CD4-positive, alpha-beta memory T cell (primary cell): ENCODE data around the gene COL16A1. TPM values are rescaled to one million over a fixed set of nuclear protein-coding genes. Genes with fewer than 3 reads are reported as not detected.
A peak's percentile ranks its signal among the peaks of the same experiment; 100 is the strongest.

Source experiments
- CTCF ChIA-PET: fragments of 350-600 bp; sonication (Branson Sonifier 250); formaldehyde crosslinking; loops from one replicate; lab custom pipeline; 2021; ENCODE audit warnings: inconsistent platforms; ENCODE audit not compliant: partially characterized antibody; lab: Charles Lee
- POLR2A ChIA-PET: fragments of 350-600 bp; sonication (Branson Sonifier 250); formaldehyde crosslinking; loops from one replicate; lab custom pipeline; 2021; ENCODE audit not compliant: partially characterized antibody; lab: Charles Lee
- DNase-seq, 5 donors: peaks; one replicate each; pipeline versions ENCODE4 v3.0.0 to v3.0.0-alpha.2; 2020 to 2022; ENCODE audit warnings: mixed read lengths in 1 of 5
- H3K27ac ChIP-seq: one replicate; pipeline ENCODE4 v1.7.0; 2013; ENCODE audit warnings: low read depth, low read length
- H3K27me3 ChIP-seq: 2 replicates; pipeline ENCODE4 v1.7.0; 2013; ENCODE audit warnings: mild to moderate bottlenecking, low read length, moderate library complexity; ENCODE audit not compliant: insufficient read depth
- H3K36me3 ChIP-seq: 2 replicates; pipeline ENCODE4 v1.7.0; 2013; ENCODE audit warnings: mild to moderate bottlenecking, low read length, moderate library complexity; ENCODE audit not compliant: insufficient read depth
- H3K4me1 ChIP-seq: 2 replicates; pipeline ENCODE4 v1.7.0; 2013; ENCODE audit warnings: mild to moderate bottlenecking, low read length, moderate library complexity; ENCODE audit not compliant: insufficient read depth
- H3K4me3 ChIP-seq, 2 donors: one replicate each; pipeline ENCODE4 v1.7.0; 2013; ENCODE audit warnings: low read length in 2 of 2, mild to moderate bottlenecking in 1 of 2
- H3K9me3 ChIP-seq, 2 donors: one replicate each; pipeline ENCODE4 v1.7.0; 2013; ENCODE audit warnings: low read length in 2 of 2, control low read depth in 1 of 2; ENCODE audit not compliant: control insufficient read depth in 1 of 2
- H3K27ac Mint-ChIP-seq, 7 donors: one replicate each; pipeline ENCODE4 v1.8.0; 2020 to 2021; ENCODE audit warnings: mixed read lengths in 7 of 7, mild to moderate bottlenecking in 6 of 7, inconsistent platforms in 3 of 7, moderate library complexity in 3 of 7
- H3K27me3 Mint-ChIP-seq, 2 donors: one replicate each; pipeline ENCODE4 v1.8.0; 2020 to 2021; ENCODE audit warnings: mixed read lengths in 2 of 2
- H3K36me3 Mint-ChIP-seq, 2 donors: one replicate each; pipeline ENCODE4 v1.8.0; 2020 to 2021; ENCODE audit warnings: mixed read lengths in 2 of 2, inconsistent platforms in 1 of 2, mild to moderate bottlenecking in 1 of 2
- H3K4me1 Mint-ChIP-seq, 4 donors: one replicate each; pipeline ENCODE4 v1.8.0; 2020 to 2021; ENCODE audit warnings: mixed read lengths in 4 of 4, mild to moderate bottlenecking in 1 of 4
- H3K4me3 Mint-ChIP-seq, 8 donors: one replicate each; pipeline ENCODE4 v1.8.0; 2020 to 2021; ENCODE audit warnings: mixed read lengths in 8 of 8, mild to moderate bottlenecking in 7 of 8, moderate library complexity in 6 of 8, inconsistent platforms in 3 of 8
- H3K9me3 Mint-ChIP-seq, 8 donors: one replicate each; pipeline ENCODE4 v1.8.0; 2020 to 2021; ENCODE audit warnings: mixed read lengths in 8 of 8, mild to moderate bottlenecking in 5 of 8, inconsistent platforms in 3 of 8, moderate library complexity in 1 of 8
- intact Hi-C: fragments of 100-400 bp; cut with micrococcal nuclease; formaldehyde crosslinking; loops from one replicate; pipeline ENCODE4 v1.15.1; 2023
- polyA plus RNA-seq, 2 donors: library from polyadenylated mRNA; unstranded; fragments of 300-500 nt; fragmentation: Illumina TruSeq; gene quantifications; one replicate each; pipeline ENCODE4 v1.2.3, GENCODE V29; 2021
- total RNA-seq, 2 experiments: library from RNA; stranded (reverse); gene quantifications; one replicate each; pipeline ENCODE4 v1.2.3, GENCODE V29; 2021

The COL16A1 gene
- total and polyA plus RNA-seq, 4 experiments from 2014 or later, result not detected

DNA sequence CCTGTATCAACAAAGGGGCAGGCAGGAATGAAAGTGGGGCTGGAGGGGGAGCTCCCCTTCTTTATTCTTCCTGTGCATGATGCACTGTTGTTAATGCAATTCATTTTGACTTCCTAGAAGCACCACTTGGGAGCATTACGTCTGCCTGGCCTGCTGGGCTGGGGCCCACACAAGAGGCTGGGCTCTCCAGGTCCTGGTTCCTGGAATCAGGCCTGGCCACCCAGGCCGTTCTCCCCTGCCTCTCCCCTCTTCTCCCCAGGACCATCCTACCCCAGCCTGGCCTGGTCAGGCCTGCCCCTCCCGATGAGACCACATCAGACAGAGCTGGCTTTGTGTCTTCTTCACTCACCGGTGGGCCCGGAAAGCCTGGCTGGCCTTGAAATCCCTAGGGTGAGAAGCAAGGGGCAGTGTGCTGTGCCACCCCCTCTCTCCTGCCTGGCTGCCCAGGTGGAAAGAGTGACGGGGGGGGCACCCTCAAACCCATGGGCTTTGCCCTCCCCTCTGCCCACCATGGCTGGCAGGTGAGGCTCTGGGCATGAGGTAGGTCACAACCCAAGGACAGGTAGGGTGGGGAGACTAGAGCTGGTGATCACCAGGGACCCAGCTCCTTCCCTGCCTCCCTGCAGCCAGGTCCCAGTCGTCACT is 38.5 kb downstream of the COL16A1 start:
- intact Hi-C loops, result no loop called here
- no peaks in the 10 kb centered on the region for H3K36me3 ChIP-seq
- H3K27ac Mint-ChIP-seq, result no peak overlapping the region
- H3K4me1 ChIP-seq, result peaks cover 6% of the 10 kb centered on the region
- no peaks in the 10 kb centered on the region for H3K27me3 ChIP-seq
- H3K9me3 ChIP-seq, result no peaks in the 10 kb centered on the region
- no peak overlapping the region for H3K4me3 ChIP-seq
- peak in 1 of 5 donors; percentile 25 for DNase-seq
- H3K4me1 Mint-ChIP-seq, result peaks cover 5 to 12% (median 10%) of the 10 kb centered on the region in 4 donors
- no peak overlapping the region for H3K27ac ChIP-seq
- H3K27me3 Mint-ChIP-seq, result peaks cover 15 to 19% of the 10 kb centered on the region in 2 donors
- CTCF ChIA-PET, result interaction anchor here (0.6 to 7.5 kb wide), 13 partner anchors 9 to 442 kb away, joined by 3 to 126 read pairs (median 3); partner anchors contain the start of gene KPNA6
- H3K9me3 Mint-ChIP-seq, result peaks cover 0 to 1% (median 0%) of the 10 kb centered on the region in 8 donors
- no peaks in the 10 kb centered on the region for H3K36me3 Mint-ChIP-seq
- no peak overlapping the region for H3K4me3 Mint-ChIP-seq
- POLR2A ChIA-PET, result interaction anchor here (1.8 kb wide), 1 partner anchor 123 kb away, joined by 7 read pairs; no protein-coding TSS in a partner anchor

GRCh38 chr1:31664528-31664927 is 39.3 kb downstream of the COL16A1 start:
- H3K27ac Mint-ChIP-seq, result no peak overlapping the region
- ChIA-PET POLR2A (interaction anchor here (1.8 kb wide), 1 partner anchor 124 kb away, joined by 7 read pairs; no protein-coding TSS in a partner anchor), CTCF (interaction anchor here (0.7 to 7.5 kb wide), 11 partner anchors 10 to 443 kb away, joined by 3 to 126 read pairs (median 3); partner anchors contain the start of gene KPNA6)
- Histone ChIP-seq H3K4me3 (no peak overlapping the region), H3K36me3 (no peaks in the 10 kb centered on the region), H3K27me3 (no peaks in the 10 kb centered on the region), H3K4me1 (no peaks in the 10 kb centered on the region), H3K9me3 (no peaks in the 10 kb centered on the region), H3K27ac (no peak overlapping the region)
- peaks cover 10 to 13% of the 10 kb centered on the region in 2 donors for H3K27me3 Mint-ChIP-seq
- no peak overlapping the region for H3K4me3 Mint-ChIP-seq
- no peaks in the 10 kb centered on the region for H3K36me3 Mint-ChIP-seq
- peak in 1 of 5 donors; percentile 31 for DNase-seq
- intact Hi-C loops, result loop anchor here (1.0 to 5.0 kb wide), 3 partner anchors 125 to 748 kb away; no protein-coding TSS in a partner anchor
- H3K4me1 Mint-ChIP-seq, result peaks cover 0 to 3% (median 2%) of the 10 kb centered on the region in 4 donors
- peaks cover 0 to under 1% (median 0%) of the 10 kb centered on the region in 8 donors for H3K9me3 Mint-ChIP-seq

- no peaks in the 10 kb centered on the region for H3K27me3 ChIP-seq
- intact Hi-C loops, result loop anchor here (1.0 to 5.0 kb wide), 4 partner anchors 41 to 748 kb away; no protein-coding TSS in a partner anchor
- no peak overlapping the region for H3K4me3 ChIP-seq
- H3K9me3 ChIP-seq, result no peaks in the 10 kb centered on the region
- H3K27ac ChIP-seq, result no peak overlapping the region
- no peaks in the 10 kb centered on the region for H3K4me1 Mint-ChIP-seq
- H3K9me3 Mint-ChIP-seq, result no peaks in the 10 kb centered on the region
- H3K27ac Mint-ChIP-seq, result no peak overlapping the region
- ChIA-PET POLR2A (no interaction called here), CTCF (interaction anchor here (0.6 to 7.5 kb wide), 16 partner anchors 11 to 489 kb away, joined by 3 to 126 read pairs (median 3); partner anchors contain the start of gene KPNA6)
- no peaks in the 10 kb centered on the region for H3K36me3 Mint-ChIP-seq
- no peaks in the 10 kb centered on the region for H3K36me3 ChIP-seq
- H3K4me3 Mint-ChIP-seq, result no peak overlapping the region
- peaks cover 4 to 7% of the 10 kb centered on the region in 2 donors for H3K27me3 Mint-ChIP-seq
- peak; percentile 36 to 56 (median 39) for DNase-seq
- H3K4me1 ChIP-seq, result no peaks in the 10 kb centered on the region
Measured at GRCh38 chr1:31663622-31664452, 40.0 kb downstream of the COL16A1 start.

DNA sequence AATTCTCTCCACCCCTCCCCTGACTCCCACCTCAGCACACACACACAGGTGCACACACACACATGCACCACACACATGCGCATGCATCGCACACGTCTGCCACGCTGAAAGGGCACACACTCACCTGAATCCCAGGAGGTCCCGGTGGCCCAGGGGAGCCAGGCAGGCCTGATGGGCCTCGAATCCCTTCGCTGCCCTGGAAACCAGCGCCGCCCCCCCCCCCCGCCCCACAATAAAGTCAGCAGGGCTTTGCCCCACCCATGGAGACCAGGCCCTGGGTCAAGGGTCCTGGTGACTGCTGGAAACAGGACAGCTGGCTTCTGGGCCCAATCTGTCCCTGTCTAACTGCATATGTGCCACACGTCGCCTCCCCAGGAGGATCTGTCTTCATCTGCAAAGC is 41.4 kb downstream of the COL16A1 start:
- Mint-ChIP-seq H3K27ac (no peak overlapping the region), H3K9me3 (no peaks in the 10 kb centered on the region), H3K36me3 (no peaks in the 10 kb centered on the region), H3K27me3 (peaks cover 6 to 9% of the 10 kb centered on the region in 2 donors), H3K4me1 (no peaks in the 10 kb centered on the region), H3K4me3 (no peak overlapping the region)
- POLR2A ChIA-PET, result interaction anchor here (1.0 kb wide), 1 partner anchor 83 kb away, joined by 3 read pairs; no protein-coding TSS in a partner anchor
- CTCF ChIA-PET, result interaction anchor here (0.9 to 7.5 kb wide), 5 partner anchors 13 to 490 kb away, joined by 3 to 126 read pairs (median 4); no protein-coding TSS in a partner anchor
- no peaks in the 10 kb centered on the region for H3K36me3 ChIP-seq
- H3K27me3 ChIP-seq, result no peaks in the 10 kb centered on the region
- H3K9me3 ChIP-seq, result no peaks in the 10 kb centered on the region
- H3K4me3 ChIP-seq, result no peak overlapping the region
- H3K4me1 ChIP-seq, result no peaks in the 10 kb centered on the region
- no peak overlapping the region for H3K27ac ChIP-seq
- no peak for DNase-seq
- intact Hi-C loops, result loop anchor here (5.0 kb wide), 1 partner anchor 750 kb away; no protein-coding TSS in a partner anchor

GRCh38 chr1:31661856-31662255 is 42.0 kb downstream of the COL16A1 start:
- H3K27ac Mint-ChIP-seq, result no peak overlapping the region
- no peaks in the 10 kb centered on the region for H3K36me3 Mint-ChIP-seq
- CTCF ChIA-PET, result interaction anchor here (0.8 to 7.5 kb wide), 2 partner anchors 46 to 128 kb away, joined by 3 to 126 read pairs; no protein-coding TSS in a partner anchor
- Histone ChIP-seq H3K4me1 (no peaks in the 10 kb centered on the region), H3K36me3 (no peaks in the 10 kb centered on the region), H3K4me3 (no peak overlapping the region), H3K9me3 (no peaks in the 10 kb centered on the region), H3K27me3 (no peaks in the 10 kb centered on the region), H3K27ac (no peak overlapping the region)
- peaks cover 6 to 9% of the 10 kb centered on the region in 2 donors for H3K27me3 Mint-ChIP-seq
- POLR2A ChIA-PET, result interaction anchor here (0.7 to 1.3 kb wide), 3 partner anchors 17 to 126 kb away, joined by 3 to 4 read pairs (median 3); partner anchors contain the start of gene PEF1
- intact Hi-C loops, result loop anchor here (5.0 kb wide), 1 partner anchor 750 kb away; no protein-coding TSS in a partner anchor
- no peaks in the 10 kb centered on the region for H3K4me1 Mint-ChIP-seq
- no peaks in the 10 kb centered on the region for H3K9me3 Mint-ChIP-seq
- no peak overlapping the region for H3K4me3 Mint-ChIP-seq
- no peak for DNase-seq

- peak in 1 of 5 donors; percentile 17 for DNase-seq
- H3K36me3 Mint-ChIP-seq, result no peaks in the 10 kb centered on the region
- CTCF ChIA-PET, result interaction anchor here (0.8 to 7.5 kb wide), 2 partner anchors 47 to 129 kb away, joined by 3 to 126 read pairs; no protein-coding TSS in a partner anchor
- H3K27ac Mint-ChIP-seq, result no peak overlapping the region
- no peaks in the 10 kb centered on the region for H3K36me3 ChIP-seq
- POLR2A ChIA-PET, result interaction anchor here (0.7 to 1.3 kb wide), 2 partner anchors 16 to 127 kb away, joined by 3 to 4 read pairs; partner anchors contain the start of gene PEF1
- intact Hi-C loops, result loop anchor here (5.0 kb wide), 1 partner anchor 751 kb away; no protein-coding TSS in a partner anchor
- no peaks in the 10 kb centered on the region for H3K4me1 Mint-ChIP-seq
- no peaks in the 10 kb centered on the region for H3K4me1 ChIP-seq
- no peak overlapping the region for H3K27ac ChIP-seq
- H3K4me3 ChIP-seq, result no peak overlapping the region
- peaks cover 6 to 9% of the 10 kb centered on the region in 2 donors for H3K27me3 Mint-ChIP-seq
- no peaks in the 10 kb centered on the region for H3K9me3 Mint-ChIP-seq
- H3K4me3 Mint-ChIP-seq, result no peak overlapping the region
- no peaks in the 10 kb centered on the region for H3K9me3 ChIP-seq
- no peaks in the 10 kb centered on the region for H3K27me3 ChIP-seq
Measured at GRCh38 chr1:31660871-31661455, 42.9 kb downstream of the COL16A1 start.
